ENCODE results near the gene TRIB2.

Gene TRIB2

GRCh38 chr2:12787891-12788801 is 71.4 kb downstream of the TRIB2 start:
- DNase-seq, result no peak

GRCh38 chr2:12791906-12792305 is 75.2 kb downstream of the TRIB2 start:
- DNase-seq, result no peak

Data from activated effector memory CD4-positive, alpha-beta T cell treated with Interleukin-2 at 50 U/mL for 16 hours (primary cell).